Measurements from ENCODE around the gene RUNX2. TPM values are rescaled to one million over a fixed set of nuclear protein-coding genes. Genes with fewer than 3 reads are reported as not detected.

RUNX2 gene
- total RNA-seq, 4 donors from 2014 or later, result 1.4 to 3.6 (median 2.3) TPM

DNA sequence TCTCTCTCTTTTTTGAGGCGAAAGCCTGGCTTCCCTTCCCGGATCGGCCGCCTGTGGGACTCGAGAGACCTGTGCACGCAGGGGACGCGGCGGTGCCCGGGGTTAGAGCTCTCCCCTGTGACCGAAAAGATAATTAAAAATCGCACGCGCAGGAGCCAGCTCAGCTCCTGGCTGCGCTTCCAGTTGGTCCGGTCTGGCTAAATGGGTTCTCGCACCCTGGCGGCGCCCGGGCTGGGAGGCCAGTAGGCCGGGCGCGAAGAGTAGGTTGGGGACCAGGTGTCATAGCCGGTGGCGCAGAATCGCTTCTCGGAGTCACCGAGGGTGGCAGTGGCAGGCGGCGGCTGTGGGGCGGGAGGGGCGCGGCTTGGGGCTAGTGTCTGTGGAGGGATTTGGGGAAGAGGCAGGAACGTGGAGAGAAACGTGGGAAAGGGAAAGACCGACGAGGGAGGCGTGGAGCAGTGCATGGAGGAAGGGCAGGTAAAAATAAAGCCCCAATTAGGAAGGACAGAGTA lies 91.5 kb downstream of the RUNX2 start:
- peak overlapping the region; percentile 16 to 79 (median 58) for H3K4me3 ChIP-seq
- peak overlapping the region in 2 of 4 donors; percentile 39 to 51 for H3K27ac ChIP-seq
- peak in 1 of 4 donors; percentile 21 for TF ChIP-seq POLR2A (IDR thresholded peaks at IDR 0.05)
- TF ChIP-seq CTCF (IDR thresholded peaks at IDR 0.05), result peak in 5 of 6 experiments; percentile 17 to 62 (median 40)
- peak; percentile 16 for DNase-seq
- H3K4me1 ChIP-seq, result peaks cover 21 to 51% (median 35%) of the 10 kb centered on the region in 3 donors
- H3K36me3 ChIP-seq, result no peaks in the 10 kb centered on the region
- 2 to 5% methylated on average over 13 to 26 of the region's 38 CpGs for WGBS, 2 donors
- intact Hi-C loops (cut with DNase I), result loop anchor here (10.0 kb wide), 1 partner anchor 295 kb away; no protein-coding TSS in a partner anchor
- H3K27me3 ChIP-seq, result peaks cover 0 to 99% (median 24%) of the 10 kb centered on the region in 4 donors
- no peaks in the 10 kb centered on the region for H3K9me3 ChIP-seq

DNA sequence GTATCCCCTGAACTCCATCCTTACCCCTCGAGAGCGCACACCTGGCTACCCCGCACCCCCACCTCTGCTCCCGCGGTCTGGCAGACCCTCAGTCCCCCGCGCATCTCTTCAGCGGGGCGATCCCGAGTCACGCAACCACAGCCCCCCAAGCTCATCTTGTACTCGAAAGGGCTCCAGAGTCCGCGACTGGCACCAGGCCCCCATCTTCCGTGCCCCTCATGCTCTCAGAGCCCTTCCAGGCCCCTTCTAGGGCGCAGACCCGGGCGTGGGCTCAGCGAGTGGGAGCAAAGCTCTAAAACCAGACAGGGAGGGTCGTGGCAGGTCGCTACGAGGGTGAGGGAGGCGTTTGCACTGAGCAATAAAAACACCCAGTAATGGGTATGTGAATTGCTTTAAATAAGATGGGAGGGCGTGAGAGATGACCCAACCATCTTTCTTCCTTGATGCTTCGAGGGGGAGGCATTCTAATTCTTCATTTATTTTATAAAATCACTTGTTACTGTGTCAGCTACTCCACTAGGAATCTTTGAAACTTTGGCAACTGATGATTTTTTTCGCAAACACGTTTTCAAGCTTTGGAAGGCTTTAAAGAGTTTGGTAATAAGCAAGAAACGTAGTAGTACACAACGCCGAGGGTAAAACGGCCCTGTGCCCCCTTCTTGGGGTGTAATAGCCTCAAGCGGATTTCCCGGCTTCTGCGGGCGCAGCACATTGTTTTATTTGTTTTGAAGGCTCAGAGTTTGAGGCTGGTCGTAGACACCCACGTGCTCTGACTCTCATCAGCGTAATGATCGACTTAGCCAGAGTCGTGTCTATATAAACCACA lies 92.2 kb downstream of the RUNX2 start:
- peak overlapping the region in 2 of 4 donors; percentile 39 to 51 for H3K27ac ChIP-seq

DNA sequence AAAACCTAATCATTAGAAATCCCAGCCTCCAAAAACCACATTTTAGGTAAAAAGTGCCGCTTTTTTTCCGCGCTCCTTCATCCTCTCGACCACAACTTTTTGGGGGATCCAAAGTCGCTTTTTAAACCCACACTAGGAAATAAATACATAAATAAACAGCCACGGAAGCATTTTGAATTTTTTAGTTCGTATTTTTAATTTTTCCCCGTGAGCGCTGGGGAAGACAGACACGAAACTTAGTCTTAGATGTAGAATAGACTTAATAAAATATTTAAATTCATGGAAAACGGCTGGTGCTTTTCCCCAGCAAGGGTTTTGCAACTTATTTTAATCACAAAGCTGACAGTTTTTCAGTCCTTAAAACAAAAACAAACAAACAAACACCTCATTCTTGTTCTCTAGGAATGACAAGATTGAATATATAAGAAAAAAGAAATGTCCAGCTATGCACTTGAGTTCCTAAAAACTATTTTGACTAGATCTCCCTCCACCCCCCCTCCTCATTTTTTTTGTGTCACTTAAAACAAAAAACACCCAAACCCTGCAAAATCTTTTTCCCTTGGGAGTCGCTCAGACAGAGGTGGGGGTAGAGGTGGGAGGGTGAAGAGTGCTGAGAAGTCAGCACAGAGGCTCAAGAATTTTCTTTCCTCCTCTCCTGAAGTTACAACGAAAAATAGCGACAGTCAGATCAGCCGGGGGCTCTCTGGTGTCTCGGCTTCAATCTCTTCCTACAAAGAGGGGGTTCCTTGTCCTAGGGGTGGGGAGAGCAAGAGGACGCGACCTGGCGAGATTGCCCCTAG lies 93.0 kb downstream of the RUNX2 start:
- TF ChIP-seq POLR2A (IDR thresholded peaks at IDR 0.05) (no peak), CTCF (IDR thresholded peaks at IDR 0.05) (no peak)
- Histone ChIP-seq H3K27me3 (peaks cover 0 to 91% (median 24%) of the 10 kb centered on the region in 4 donors), H3K27ac (peak overlapping the region; percentile 67 to 84 (median 76)), H3K4me3 (peak overlapping the region; percentile 51 to 79 (median 58)), H3K36me3 (no peaks in the 10 kb centered on the region), H3K4me1 (peaks cover 21 to 51% (median 35%) of the 10 kb centered on the region in 3 donors), H3K9me3 (no peaks in the 10 kb centered on the region)
- no peak for DNase-seq
- intact Hi-C loops (cut with DNase I), result loop anchor here (10.0 kb wide), 1 partner anchor 294 kb away; no protein-coding TSS in a partner anchor
- WGBS, 2 donors, result 13 to 23% methylated on average over 12 to 15 of the region's 19 CpGs

More for the DNA sequence above, 92.2 kb downstream of the RUNX2 start:
- peaks cover 0 to 99% (median 24%) of the 10 kb centered on the region in 4 donors for H3K27me3 ChIP-seq
- intact Hi-C loops (cut with DNase I), result loop anchor here (10.0 kb wide), 1 partner anchor 295 kb away; no protein-coding TSS in a partner anchor
- WGBS, 2 donors, result 4 to 6% methylated on average over 24 to 30 of the region's 40 CpGs
- no peaks in the 10 kb centered on the region for H3K36me3 ChIP-seq
- peak overlapping the region; percentile 16 to 79 (median 58) for H3K4me3 ChIP-seq
- TF ChIP-seq CTCF (IDR thresholded peaks at IDR 0.05) (no peak), POLR2A (IDR thresholded peaks at IDR 0.05) (peak in 1 of 4 donors; percentile 29)
- no peaks in the 10 kb centered on the region for H3K9me3 ChIP-seq
- DNase-seq, result no peak
- H3K4me1 ChIP-seq, result peaks cover 21 to 51% (median 35%) of the 10 kb centered on the region in 3 donors

DNA sequence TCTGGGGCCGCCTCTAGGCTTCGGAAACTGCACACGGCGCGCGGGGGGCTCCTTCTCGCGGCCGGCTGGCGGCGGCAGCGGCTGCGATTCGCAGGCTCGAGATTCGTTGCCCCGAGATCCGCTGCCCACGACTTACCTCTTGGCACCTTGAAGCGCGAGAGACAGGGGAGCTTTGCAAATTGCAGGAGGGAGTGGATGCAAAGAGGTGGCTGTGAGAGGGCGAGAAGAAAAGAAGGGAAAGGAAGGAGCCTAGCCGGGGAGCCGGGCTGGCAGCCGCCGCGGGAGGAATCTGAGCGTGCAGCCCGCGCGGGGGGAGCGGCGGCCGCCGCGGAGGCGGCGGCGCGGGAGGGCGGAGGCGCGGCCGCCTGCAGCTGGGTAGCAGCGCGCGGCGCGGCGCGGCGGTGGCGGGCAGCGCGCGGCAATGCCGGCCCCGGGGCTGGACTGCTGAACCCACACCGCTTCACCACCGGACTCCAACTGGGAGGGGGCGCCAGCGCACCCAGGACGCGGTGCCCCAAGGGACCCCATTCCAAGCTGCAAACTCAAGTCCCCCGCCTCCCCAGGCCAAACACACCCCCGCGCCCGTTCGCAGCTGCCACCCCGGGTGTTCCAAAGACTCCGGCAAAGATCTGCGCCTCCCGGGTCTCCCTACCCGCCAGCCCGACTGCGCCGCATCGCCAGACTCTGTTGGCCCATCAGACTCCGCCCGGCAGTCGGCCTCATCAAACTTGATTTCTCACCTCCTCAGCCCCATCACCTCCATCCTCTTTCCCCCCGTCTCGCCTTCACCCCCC lies 93.8 kb downstream of the RUNX2 start:
- intact Hi-C loops (cut with DNase I), result loop anchor here (10.0 kb wide), 1 partner anchor 293 kb away; no protein-coding TSS in a partner anchor
- Histone ChIP-seq H3K27ac (peak overlapping the region; percentile 71 to 84 (median 80)), H3K36me3 (no peaks in the 10 kb centered on the region), H3K4me3 (peak overlapping the region; percentile 51 to 79 (median 58)), H3K9me3 (no peaks in the 10 kb centered on the region), H3K4me1 (peaks cover 21 to 51% (median 35%) of the 10 kb centered on the region in 3 donors), H3K27me3 (peaks cover 0 to 83% (median 24%) of the 10 kb centered on the region in 4 donors)
- no peak for TF ChIP-seq POLR2A (IDR thresholded peaks at IDR 0.05)
- peak in 3 of 6 experiments; percentile 17 to 29 (median 24) for TF ChIP-seq CTCF (IDR thresholded peaks at IDR 0.05)
- DNase-seq, result peak; percentile 22
- WGBS, 2 donors, result 0 to 2% methylated on average over 14 to 44 of the region's 83 CpGs

Measured in esophagus squamous epithelium (tissue), 5 donors.